ENCODE data around the gene WDR90. TPM values are rescaled to one million over a fixed set of nuclear protein-coding genes. Genes with fewer than 3 reads are reported as not detected.

WDR90 gene
- total RNA-seq, 1 experiment from 2014 or later: 57.8 TPM

- ChIA-PET CTCF (no interaction called here), POLR2A (no interaction called here)
- BruUV-seq (replicated peaks): no TSS peak
- H3K9me3 Mint-ChIP-seq (ENCODE audit: unreplicated experiment): no peaks in the 10 kb centered on the region
- no peaks in the 10 kb centered on the region for H3K27me3 Mint-ChIP-seq (ENCODE audit: insufficient read depth, unreplicated experiment)
- TF ChIP-seq CTCF (IDR thresholded peaks at IDR 0.05; ENCODE audit: insufficient read depth in 1 of 2, low read depth in 1 of 2, low read length in 1 of 2, severe bottlenecking in 1 of 2, unreplicated experiment in 1 of 2): no peak
- Histone ChIP-seq H3K36me3 (ENCODE audit: control insufficient read depth, insufficient read depth, low read length) (peaks cover 5% of the 10 kb centered on the region), H3K27me3 (replicated peaks; ENCODE audit: control insufficient read depth, insufficient read depth, low read length) (no peaks in the 10 kb centered on the region), H3K4me1 (no peaks in the 10 kb centered on the region; the same call in 1 of the 2 replicates), H3K4me3 (ENCODE audit: low read depth, low read length) (peak overlapping the region; percentile 99), H3K9me3 (no peaks in the 10 kb centered on the region)
- H3K4me3 Mint-ChIP-seq (ENCODE audit: unreplicated experiment): peak overlapping the region; percentile 73
- no peaks in the 10 kb centered on the region for H3K4me1 Mint-ChIP-seq (ENCODE audit: low read depth, unreplicated experiment)
- no peak overlapping the region for H3K27ac Mint-ChIP-seq (ENCODE audit: unreplicated experiment)
- intact Hi-C loops (cut with micrococcal nuclease; ENCODE audit: unreplicated experiment): no loop called here
- peaks cover 1% of the 10 kb centered on the region for H3K36me3 Mint-ChIP-seq (ENCODE audit: insufficient read depth, unreplicated experiment)
- DNase-seq: no peak
Observed at GRCh38 chr16:668519-669171, 19.5 kb downstream of the WDR90 start.

GRCh38 chr16:669666-670065, 20.5 kb downstream of the WDR90 start:
- intact Hi-C loops (cut with micrococcal nuclease; ENCODE audit: unreplicated experiment): no loop called here
- Mint-ChIP-seq H3K27ac (ENCODE audit: unreplicated experiment) (no peak overlapping the region), H3K9me3 (ENCODE audit: unreplicated experiment) (no peaks in the 10 kb centered on the region), H3K4me3 (ENCODE audit: unreplicated experiment) (no peak overlapping the region), H3K4me1 (ENCODE audit: low read depth, unreplicated experiment) (no peaks in the 10 kb centered on the region), H3K27me3 (ENCODE audit: insufficient read depth, unreplicated experiment) (no peaks in the 10 kb centered on the region), H3K36me3 (ENCODE audit: insufficient read depth, unreplicated experiment) (peaks cover 9% of the 10 kb centered on the region)
- CTCF ChIA-PET: no interaction called here
- no peak overlapping the region for H3K4me3 ChIP-seq (ENCODE audit: low read depth, low read length)
- peaks cover 5% of the 10 kb centered on the region for H3K36me3 ChIP-seq (ENCODE audit: control insufficient read depth, insufficient read depth, low read length)
- no peak for TF ChIP-seq CTCF (IDR thresholded peaks at IDR 0.05; ENCODE audit: insufficient read depth in 1 of 2, low read depth in 1 of 2, low read length in 1 of 2, severe bottlenecking in 1 of 2, unreplicated experiment in 1 of 2)
- H3K4me1 ChIP-seq: no peaks in the 10 kb centered on the region; the same call in 1 of the 2 replicates
- BruUV-seq (replicated peaks): no TSS peak
- no peak for DNase-seq
- H3K27me3 ChIP-seq (replicated peaks; ENCODE audit: control insufficient read depth, insufficient read depth, low read length): no peaks in the 10 kb centered on the region
- POLR2A ChIA-PET: no interaction called here
- no peaks in the 10 kb centered on the region for H3K9me3 ChIP-seq

GRCh38 chr16:670485-671352, 21.6 kb downstream of the WDR90 start:
- Mint-ChIP-seq H3K4me1 (ENCODE audit: low read depth, unreplicated experiment) (no peaks in the 10 kb centered on the region), H3K27me3 (ENCODE audit: insufficient read depth, unreplicated experiment) (no peaks in the 10 kb centered on the region), H3K4me3 (ENCODE audit: unreplicated experiment) (peak overlapping the region; percentile 40), H3K27ac (ENCODE audit: unreplicated experiment) (no peak overlapping the region), H3K36me3 (ENCODE audit: insufficient read depth, unreplicated experiment) (peaks cover 17% of the 10 kb centered on the region), H3K9me3 (ENCODE audit: unreplicated experiment) (no peaks in the 10 kb centered on the region)
- TF ChIP-seq CTCF (IDR thresholded peaks at IDR 0.05; ENCODE audit: insufficient read depth in 1 of 2, low read depth in 1 of 2, low read length in 1 of 2, severe bottlenecking in 1 of 2, unreplicated experiment in 1 of 2): no peak
- no peak overlapping the region for H3K4me3 ChIP-seq (ENCODE audit: low read depth, low read length)
- intact Hi-C loops (cut with micrococcal nuclease; ENCODE audit: unreplicated experiment): no loop called here
- CTCF ChIA-PET: interaction anchor here (0.6 kb wide), 1 partner anchor 10 kb away, joined by 5 read pairs; the partner anchor contains the start of gene STUB1
- TSS peak; percentile 4 for BruUV-seq (replicated peaks)
- H3K36me3 ChIP-seq (ENCODE audit: control insufficient read depth, insufficient read depth, low read length): peaks cover 5% of the 10 kb centered on the region
- no peaks in the 10 kb centered on the region for H3K27me3 ChIP-seq (replicated peaks; ENCODE audit: control insufficient read depth, insufficient read depth, low read length)
- H3K9me3 ChIP-seq: no peaks in the 10 kb centered on the region
- no peak for DNase-seq
- no peaks in the 10 kb centered on the region; the same call in 1 of the 2 replicates for H3K4me1 ChIP-seq
- POLR2A ChIA-PET: no interaction called here

Measured in Caco-2 (cell line).